ENCODE results near the gene EAPP.

GRCh38 chr14:34479694-34480093, 59.8 kb downstream of the EAPP start:
- TF ChIP-seq CTCF (conservative IDR thresholded peaks at IDR 0.05; ENCODE audit: low read depth, low read length) = no peak
- no peak for TF ChIP-seq POLR2A (IDR thresholded peaks at IDR 0.05; ENCODE audit: low read depth, low read length)
- TF ChIP-seq MAFK (IDR thresholded peaks at IDR 0.05; ENCODE audit: low read depth, low read length) = no peak
- no peak for TF ChIP-seq CEBPB (IDR thresholded peaks at IDR 0.05; ENCODE audit: low read depth, low read length)

All from IMR-90 (cell line).